LNCaP clone FGC (cell line): ENCODE results near the gene CFAP77.

Experiments used
- DNase-seq: peaks from one replicate; pipeline ENCODE4 v3.0.0-alpha.2; 2011; ENCODE audit warnings: low read depth
- H3K4me3 ChIP-seq: 2 replicates; pipeline ENCODE4 v1.5.1; 2011; ENCODE audit warnings: mild to moderate bottlenecking, low read depth, low read length, control low read depth
- TF ChIP-seq, protein P1 (sequence below): IDR thresholded peaks from 2 replicates; pipeline ENCODE4 v1.5.1; 2012; ENCODE audit warnings: mild to moderate bottlenecking; ENCODE audit not compliant: control insufficient read depth, insufficient read depth; ENCODE audit errors: extremely low read depth

CFAP77 gene

DNA sequence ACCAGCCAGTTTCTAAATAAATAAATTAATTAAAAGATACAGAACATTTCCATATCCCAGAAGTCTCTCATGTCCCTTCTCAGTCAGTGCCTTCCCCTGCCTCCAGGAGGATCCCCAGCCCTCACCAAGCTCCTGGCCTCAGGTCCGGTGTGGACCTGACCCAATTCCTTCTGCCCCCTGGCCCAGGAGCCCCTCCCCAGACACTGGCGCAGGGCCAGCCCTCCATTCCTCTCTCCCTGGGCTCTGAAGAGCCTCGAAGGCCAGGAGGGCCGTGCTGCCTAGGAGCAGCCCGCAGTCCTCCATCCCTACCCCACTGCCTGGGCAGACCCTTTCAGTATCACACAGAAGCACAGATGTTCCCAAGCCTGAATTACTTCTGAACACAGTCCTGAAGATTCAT is 110.6 kb downstream of the CFAP77 start:
- no peak for DNase-seq
- H3K4me3 ChIP-seq, result no peak overlapping the region
- TF ChIP-seq, protein P1, sequence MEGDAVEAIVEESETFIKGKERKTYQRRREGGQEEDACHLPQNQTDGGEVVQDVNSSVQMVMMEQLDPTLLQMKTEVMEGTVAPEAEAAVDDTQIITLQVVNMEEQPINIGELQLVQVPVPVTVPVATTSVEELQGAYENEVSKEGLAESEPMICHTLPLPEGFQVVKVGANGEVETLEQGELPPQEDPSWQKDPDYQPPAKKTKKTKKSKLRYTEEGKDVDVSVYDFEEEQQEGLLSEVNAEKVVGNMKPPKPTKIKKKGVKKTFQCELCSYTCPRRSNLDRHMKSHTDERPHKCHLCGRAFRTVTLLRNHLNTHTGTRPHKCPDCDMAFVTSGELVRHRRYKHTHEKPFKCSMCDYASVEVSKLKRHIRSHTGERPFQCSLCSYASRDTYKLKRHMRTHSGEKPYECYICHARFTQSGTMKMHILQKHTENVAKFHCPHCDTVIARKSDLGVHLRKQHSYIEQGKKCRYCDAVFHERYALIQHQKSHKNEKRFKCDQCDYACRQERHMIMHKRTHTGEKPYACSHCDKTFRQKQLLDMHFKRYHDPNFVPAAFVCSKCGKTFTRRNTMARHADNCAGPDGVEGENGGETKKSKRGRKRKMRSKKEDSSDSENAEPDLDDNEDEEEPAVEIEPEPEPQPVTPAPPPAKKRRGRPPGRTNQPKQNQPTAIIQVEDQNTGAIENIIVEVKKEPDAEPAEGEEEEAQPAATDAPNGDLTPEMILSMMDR, result no peak

DNA sequence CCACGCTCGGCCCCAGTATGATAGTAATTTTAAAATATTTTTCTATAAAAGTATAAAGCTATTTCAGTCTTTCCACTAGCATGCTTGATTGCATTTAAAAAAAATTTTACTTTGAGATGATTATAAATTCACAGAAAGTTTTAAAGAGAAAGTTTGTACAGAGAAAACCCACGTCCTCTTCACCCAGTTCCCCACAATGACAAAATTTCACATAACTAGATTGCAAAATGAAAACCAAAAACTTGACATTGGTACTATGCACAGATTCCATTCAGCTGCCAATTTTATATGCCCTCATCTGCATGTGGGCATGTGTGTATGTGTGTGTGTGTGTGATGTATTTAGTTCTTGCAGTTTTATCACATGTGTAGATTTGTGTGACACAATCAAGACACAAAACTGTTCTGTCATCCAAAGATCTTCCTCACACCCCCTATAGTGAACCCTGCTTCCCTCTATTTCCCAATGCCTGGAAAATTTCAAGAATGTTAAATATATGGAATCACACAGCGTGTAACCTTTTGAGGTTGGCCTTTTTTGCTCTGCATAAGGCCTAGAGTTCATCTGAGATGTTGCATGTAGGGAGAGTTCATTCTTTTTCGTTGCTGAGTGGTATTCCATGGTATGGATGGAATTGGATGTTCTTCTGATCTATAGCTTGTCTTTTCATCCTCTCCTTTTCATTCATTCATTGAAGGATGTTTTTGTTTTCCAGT is 115.5 kb downstream of the CFAP77 start:
- TF ChIP-seq, protein P1, result no peak
- no peak for DNase-seq
- H3K4me3 ChIP-seq, result no peak overlapping the region

DNA sequence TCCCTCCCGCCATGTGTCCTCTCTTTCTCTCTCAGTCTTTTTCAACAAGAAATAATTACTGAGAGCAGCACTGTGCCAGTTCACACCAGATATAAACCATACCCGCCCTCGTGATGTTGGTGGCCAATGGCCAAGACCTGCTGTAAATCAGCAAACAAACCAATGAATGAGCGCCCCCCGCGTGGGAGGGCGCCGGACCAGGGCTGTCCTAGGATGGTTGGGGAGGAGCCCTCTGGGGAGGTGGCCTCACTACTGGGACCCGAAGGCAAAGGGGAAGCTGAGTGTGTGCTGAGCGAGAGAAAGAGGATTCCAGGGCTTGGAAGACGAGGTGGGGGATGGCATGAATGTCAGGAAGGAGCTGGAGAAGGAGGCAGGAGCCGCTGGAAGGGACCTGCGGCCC is 121.2 kb downstream of the CFAP77 start:
- no peak overlapping the region for H3K4me3 ChIP-seq
- no peak for DNase-seq
- TF ChIP-seq, protein P1, result no peak

DNA sequence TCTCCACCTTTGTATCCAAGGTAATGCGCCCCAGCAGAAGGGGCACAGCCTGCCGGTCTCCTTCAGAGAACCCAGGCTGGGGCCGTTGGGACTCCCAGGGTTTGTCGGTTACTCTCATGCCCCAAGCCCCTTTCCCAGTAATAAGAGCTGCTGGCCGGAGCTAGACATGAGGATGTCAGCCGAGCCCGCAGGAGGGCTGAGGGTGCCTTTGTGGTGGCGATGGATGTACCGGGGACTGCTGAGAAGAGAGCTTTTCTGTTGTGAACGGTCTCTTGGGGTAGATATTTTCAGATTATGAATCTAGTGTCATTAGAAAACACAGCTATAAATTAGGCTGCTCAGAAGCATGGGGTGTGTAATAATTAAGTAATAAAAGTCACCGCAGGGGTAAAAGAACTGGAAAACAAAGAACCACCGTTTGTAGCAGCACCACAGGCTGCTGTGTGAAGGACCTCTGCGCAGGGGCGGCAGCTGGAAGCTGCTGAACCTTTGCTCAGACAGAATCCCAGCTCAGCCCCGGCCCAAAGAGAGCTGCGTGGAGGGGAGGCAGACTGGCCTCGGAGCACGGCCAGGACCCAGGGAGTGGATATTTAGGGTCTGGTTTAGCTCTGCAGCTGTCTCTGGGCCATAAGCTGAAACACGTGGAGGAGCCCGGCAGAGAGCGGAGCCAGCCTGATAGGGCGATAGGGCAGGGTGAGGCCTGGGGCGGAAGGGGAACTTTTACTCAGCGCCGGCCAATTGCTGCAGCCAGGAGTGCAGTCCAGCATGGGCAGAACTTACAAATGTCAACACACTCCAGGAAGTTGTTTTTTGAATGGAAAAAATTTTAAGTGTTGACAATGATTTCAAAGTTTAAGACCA is 121.9 kb downstream of the CFAP77 start:
- no peak for DNase-seq
- TF ChIP-seq, protein P1, result no peak
- H3K4me3 ChIP-seq, result no peak overlapping the region

DNA sequence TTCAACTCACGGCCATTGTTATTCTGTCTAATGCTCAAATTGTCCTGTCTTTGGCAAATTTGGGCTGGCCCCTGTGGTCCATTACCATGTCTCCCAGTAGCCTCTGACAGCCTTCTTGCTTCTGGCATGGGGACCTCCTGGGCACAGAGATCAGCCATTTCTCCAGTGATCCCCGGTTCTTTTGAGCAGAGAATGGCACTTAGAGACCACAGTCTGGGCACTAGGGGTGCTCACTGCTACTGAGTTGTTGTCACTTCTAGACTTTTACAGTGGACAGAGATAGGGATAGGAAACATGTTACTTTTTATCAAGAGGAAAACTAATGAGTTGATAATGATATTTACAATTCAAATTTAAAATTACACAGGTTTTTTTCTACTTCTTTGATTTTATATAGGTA is 124.8 kb downstream of the CFAP77 start:
- TF ChIP-seq, protein P1, result no peak
- DNase-seq, result no peak
- no peak overlapping the region for H3K4me3 ChIP-seq

DNA sequence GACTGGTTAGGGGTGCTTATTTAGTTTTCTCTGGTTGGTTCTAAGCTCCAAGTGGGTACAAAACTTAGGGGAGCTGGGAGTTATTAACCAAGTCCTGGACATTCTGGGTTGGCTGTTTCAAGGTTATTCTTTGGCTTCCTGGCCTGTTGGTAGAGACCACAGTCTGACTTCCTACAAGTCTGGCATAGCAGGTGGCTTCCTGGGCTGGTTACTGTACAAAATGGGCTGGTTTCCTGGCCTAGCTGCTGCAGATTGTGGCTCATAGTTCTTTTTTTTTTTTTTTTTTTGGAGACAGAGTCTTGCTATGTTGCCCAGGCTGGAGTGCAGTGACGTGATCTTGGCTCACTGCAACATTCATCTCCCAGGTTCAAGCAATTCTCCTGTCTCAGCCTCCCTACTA is 126.1 kb downstream of the CFAP77 start:
- TF ChIP-seq, protein P1, result no peak
- DNase-seq, result no peak
- H3K4me3 ChIP-seq, result no peak overlapping the region
